HG02798 (cell line): Measurements from ENCODE around the gene SPATA13.
"Not testable (repeated sequence)": the region's sequence is repeated elsewhere in the genome, so short reads cannot be mapped to it uniquely, and the experiment has no call there.

Source experiments
- ATAC-seq: cut with Tn5 transposase; IDR thresholded peaks from one replicate; pipeline ENCODE4 v1.9.1; 2021; ENCODE audit warnings: mild to moderate bottlenecking; ENCODE audit not compliant: unreplicated experiment, poor library complexity

The SPATA13 gene

DNA sequence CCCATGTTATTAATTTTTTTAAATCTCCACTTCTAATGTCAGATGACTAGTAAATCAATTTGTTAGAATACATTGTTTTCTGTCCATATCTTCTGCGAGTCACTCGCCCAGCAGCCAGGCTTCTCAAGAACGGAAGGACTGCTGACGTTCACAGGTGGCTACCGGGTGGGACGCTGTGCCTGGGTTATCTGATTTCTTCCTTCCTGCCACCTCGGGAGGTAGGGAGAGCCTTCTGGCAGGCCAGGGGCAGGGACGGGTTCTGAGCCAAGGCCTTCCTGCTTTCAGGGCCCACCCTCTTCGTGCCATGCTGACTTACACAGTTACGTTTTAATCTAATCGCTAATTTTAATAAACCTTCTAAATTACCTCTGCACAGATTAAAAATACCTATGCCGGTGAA lies 140.9 kb downstream of the SPATA13 start:
- ATAC-seq: no peak

DNA sequence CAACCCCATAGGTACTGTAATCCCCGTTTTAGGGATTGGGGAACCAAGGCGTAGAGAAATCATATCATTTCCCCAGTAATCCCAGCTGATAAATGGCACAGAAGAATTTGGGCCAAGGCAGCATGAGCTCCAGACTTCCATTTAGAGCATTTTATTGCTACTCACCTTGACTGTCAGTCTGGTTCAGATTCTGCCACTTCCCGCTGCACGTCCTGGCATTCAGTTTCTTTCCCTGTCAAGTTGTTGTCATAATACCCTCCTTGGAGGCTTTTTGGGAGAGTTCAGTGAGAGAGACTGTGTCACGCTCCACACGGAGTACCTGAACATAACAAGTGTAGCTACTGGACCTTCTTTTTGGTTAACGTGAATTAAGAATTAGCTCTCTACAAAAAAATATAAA lies 141.4 kb downstream of the SPATA13 start:
- ATAC-seq: no peak

DNA sequence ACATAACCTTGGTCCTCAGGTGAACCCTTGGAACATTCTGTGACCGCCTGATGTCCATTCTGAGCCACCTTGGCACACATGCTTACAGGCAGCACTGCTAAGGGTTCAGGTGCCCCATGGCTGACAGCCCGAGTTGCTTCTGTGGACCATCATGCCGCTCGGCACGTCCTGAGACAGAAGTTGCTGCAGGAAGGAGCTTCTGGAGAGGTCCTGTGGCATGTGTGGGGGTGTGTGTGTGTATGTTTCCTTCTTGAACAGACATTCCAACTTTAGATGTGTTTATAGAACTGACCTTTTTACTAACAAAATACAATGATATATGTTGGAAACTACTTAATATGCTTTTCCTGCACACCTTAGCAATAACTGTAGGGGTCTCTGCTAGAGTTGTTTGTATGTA lies 144.1 kb downstream of the SPATA13 start:
- ATAC-seq: no peak

DNA sequence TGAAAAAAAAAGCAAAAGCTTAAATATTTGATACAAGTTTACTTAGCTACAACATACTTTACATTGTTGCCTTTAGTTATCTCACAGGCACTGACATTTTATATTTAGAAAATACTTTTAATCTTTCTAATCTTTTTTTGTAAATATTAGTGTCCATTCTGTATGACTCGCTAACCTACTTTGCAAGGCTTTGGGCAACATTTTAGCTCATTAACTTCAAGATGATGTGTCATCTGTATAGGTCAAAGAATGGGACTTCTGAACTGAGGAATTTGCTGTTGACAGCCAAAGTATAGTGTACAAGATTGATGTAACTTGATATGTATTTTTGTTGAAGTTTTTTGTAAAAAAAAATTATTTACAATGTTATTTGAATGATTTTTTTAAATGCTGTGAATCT lies 146.1 kb downstream of the SPATA13 start:
- no peak for ATAC-seq

GRCh38 chr13:24307211-24308067 lies 146.9 kb downstream of the SPATA13 start:
- ATAC-seq: no peak

DNA sequence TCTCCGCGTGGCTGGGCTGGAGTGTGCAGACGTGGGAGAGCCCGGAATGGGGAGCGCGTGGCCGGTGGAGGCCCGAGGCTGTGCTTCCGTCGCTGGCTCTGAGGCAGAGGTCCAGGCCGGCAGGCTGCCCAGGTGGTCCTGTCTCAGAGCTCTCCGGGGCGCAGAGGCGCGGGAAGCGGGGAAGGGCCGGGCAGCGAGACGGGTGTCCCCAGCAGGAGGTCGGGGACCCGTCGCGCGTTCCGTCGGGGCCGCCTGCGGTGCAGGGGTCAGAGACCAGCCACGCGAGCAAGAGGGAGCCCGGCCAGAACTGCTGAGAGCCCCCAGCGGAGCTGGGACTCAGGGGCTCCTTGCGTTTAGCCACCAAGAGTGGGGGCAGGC lies 147.5 kb downstream of the SPATA13 start:
- no peak for ATAC-seq

GRCh38 chr13:24308488-24309020 lies 148.0 kb downstream of the SPATA13 start:
- no peak for ATAC-seq

- ATAC-seq: not testable (repeated sequence)
Measured at GRCh38 chr13:24309300-24309699, 148.8 kb downstream of the SPATA13 start, which contains the start of gene C1QTNF9. TSS of gene C1QTNF9 (plus strand) at chr13:24309580. CDS start at chr13:24316004, 6,424 bp downstream.

DNA sequence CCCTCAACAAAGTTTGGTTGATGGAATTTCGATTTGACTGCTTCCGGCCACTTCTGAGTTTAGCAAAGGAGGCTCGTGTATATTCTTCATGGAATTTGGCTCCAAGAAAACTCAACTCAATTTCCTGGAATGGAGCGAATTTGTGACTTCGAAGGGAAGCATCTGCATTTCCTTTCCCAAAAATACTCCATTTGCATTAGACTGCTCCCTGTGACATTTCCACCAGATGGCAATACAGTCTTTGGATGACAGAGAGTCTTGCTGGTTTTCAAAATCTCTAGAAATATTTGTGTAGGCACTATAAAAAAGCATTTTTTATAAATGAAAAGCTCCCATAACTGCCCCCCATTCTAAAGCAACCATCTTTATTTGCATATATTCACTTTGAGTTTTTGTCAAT lies 152.9 kb downstream of the SPATA13 start:
- ATAC-seq: no peak

DNA sequence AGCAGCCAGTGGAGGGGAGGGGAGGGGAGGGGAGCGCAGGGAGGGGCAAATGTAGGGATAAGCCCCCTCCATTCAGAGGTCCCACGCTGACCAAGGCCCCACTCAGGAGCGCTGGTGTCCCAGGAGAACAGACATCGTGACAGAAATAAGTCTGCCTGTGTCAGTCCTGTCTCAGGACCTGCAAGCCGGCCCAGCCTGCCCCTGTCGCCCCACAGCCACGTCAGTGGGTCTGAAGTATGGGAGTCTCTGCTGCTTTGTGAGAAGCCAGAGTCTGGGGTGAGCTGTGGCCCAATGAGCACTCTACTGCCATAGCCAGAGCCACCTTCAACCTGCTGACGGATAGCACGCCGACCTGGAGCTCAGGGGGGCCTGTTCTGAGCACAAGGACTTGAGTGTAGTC lies 157.3 kb downstream of the SPATA13 start:
- not testable (repeated sequence) for ATAC-seq

DNA sequence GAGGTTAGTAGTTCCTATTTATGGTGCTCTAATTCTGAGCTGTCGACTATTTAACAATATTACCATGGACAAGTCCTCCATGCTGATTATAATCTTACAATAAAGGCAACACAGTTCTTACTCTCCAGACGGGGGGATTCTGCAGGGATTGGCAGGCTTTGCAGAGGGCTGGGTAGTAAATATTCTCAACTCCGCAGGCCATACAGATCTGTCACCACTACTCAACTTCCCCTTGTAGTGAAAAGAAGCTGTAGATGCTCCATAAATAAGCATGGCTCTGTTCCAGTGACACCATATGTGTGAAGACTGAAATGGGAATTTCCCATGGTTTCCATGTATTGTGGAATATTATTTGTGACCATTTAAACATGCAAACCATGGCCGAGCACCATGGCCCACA lies 158.4 kb downstream of the SPATA13 start:
- ATAC-seq: not testable (repeated sequence)

- ATAC-seq: not testable (repeated sequence)
Measured at GRCh38 chr13:24319641-24320040, 159.1 kb downstream of the SPATA13 start.

- not testable (repeated sequence) for ATAC-seq
Measured at GRCh38 chr13:24321416-24321815, 160.9 kb downstream of the SPATA13 start.

DNA sequence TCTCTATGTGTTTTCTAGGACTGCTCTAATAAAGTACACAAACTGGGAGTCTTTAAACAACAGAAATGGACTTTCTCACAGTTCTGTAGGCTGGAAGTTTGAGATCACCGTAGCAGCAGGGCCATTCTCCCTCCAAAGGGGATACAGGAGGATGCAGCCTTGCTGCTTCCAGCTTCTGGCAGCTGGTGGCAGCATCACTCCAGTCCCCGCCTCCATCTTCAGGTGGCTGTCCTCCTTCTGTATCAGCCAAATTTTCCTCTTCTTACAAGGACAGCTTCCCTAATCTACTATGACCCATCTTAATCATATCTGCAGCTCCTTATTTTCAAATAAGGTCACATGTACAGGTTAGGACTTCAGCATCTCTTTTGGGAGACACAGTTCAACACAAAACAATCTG lies 161.9 kb downstream of the SPATA13 start:
- ATAC-seq: not testable (repeated sequence)

DNA sequence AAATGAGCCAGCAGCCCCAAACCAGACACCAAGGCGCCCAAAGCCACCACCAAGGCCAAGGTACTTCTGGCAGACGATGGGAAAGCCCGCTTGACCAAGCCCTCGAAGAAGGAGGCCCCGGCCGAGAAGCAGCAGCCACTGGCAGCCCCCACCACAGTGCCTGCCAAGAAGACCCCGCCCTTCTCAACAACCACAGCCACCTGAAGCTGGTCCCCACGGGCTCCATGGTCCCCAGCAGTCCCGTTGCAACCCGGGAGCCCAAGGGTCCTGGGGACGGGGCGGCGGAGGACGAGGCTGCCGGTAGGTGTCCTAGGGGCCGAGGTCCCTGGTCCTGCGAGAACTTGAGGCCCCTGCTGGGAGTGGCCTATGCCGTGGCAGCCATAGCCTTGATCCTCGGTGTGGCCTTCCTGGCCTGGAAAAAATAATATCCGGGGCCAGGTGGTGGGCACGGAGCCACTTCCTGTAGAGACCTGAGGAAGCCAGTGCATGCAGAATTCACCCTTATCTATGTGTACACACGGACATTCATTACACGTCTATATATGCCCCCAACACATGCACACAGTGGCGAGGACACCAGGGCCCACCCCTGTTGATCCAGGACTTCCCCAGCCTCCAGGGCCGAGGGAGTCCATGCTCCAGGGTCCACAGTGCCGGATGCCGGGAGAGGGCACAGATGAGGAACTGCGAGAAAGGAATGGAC lies 162.7 kb downstream of the SPATA13 start:
- ATAC-seq: no peak

DNA sequence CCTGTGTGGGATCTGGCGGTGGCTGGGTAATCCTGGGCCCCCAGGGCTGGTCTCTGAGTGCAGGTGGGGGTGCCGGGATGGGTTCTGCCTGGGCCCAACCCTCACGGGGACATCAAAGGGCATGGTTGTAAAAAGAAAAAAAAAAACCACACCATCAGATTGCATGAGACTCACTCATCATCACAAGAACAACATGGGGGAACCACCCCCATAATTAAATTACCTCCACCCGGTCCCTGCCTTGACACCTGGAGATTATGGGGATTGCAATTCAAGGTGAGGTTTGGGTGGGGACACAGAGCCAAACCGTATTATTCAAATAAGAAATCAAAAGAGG lies 163.2 kb downstream of the SPATA13 start:
- no peak for ATAC-seq

DNA sequence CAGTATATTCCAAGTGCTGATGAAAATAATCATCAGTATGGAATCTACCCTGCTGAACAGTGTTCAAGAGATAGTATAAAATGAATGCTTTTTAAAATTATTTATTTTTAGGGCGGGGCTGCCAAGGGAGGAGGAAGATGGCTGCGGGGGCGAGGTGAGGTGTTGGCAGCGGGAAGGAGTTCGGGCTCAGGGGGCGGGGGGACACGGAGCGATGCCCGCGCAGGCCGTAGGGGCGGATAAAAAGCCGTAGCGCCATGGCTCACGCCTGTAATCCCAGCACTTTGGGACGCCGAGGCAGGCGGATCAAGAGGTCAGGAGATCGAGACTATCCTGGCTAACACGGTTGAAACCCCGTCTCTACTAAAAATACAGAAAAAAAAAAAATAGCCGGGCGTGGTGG lies 167.1 kb downstream of the SPATA13 start:
- ATAC-seq: not testable (repeated sequence)

DNA sequence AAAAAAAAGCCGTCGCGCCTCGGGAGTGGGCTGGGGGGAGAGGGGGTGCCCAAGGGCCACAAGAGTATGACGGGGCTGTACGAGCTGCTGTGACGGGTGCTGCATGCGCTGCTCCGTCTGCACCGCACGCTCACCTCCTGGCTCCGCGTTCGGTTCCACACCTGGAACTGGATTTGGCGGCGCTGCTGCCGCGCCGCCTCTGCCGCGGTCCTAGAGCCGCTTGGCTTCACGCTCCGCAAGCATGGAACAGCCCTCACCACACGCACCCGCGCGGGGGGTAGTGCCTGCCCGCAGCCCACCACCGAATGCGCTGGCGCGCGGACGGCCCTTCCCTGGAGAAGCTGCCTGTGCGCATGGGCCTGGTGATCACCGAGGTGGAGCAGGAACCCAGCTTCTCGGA lies 167.6 kb downstream of the SPATA13 start:
- ATAC-seq: no peak

GRCh38 chr13:24338721-24339120 lies 178.2 kb downstream of the SPATA13 start:
- ATAC-seq: no peak

DNA sequence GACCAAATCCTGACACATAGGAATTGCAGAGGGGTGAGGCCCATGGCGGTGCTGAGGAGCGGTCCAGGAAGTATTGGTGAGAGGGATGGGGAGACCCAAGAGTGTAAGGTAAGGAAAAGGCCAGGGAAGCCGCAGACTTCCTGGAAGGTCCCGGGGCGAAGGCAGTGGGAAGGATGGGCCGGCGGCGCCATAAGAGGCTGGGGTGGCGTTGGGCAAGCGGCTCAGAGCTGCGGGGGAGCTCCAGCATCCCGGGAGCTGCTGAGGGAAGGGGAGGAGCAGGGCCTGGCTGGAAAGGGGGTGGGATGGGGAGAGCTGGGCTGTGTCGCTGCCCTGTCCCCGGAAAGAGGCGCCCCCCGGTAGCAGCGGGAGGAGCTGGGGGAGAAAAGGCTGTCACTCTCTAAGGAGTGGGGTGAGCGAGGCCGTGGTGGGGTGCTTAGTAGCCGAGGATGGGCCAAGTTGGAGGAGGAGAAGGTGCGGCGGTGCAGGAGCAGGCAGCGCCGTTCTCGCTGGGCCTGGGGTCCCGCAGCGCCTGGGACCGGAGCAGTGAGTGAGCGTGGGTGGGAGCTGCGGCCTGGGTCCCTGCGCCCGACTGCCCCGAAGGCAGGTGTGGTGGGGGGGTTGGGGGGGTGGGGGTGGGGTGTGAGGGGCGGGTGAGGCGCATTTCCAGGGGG lies 179.6 kb downstream of the SPATA13 start:
- no peak for ATAC-seq

DNA sequence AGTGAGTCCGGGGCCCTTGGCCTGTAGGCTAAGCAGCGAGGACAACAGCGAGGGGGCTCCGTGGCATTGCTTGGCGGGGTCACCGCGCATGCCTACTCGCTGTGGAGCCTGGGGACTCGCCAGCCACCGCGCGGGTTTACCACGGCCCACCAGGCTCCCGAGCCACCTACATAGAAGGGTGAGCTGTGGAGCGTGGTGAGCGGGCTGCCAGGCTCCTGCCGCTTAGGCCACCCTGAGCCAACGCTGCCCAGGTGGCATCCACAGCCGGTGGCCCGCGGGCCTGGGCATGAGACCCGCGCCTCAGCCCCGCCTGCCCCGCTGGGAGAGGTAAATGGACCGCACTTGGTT lies 180.1 kb downstream of the SPATA13 start:
- ATAC-seq: no peak
